Caco-2 (cell line): ENCODE measurements around the gene ELF1. TPM values are rescaled to one million over a fixed set of nuclear protein-coding genes. Genes with fewer than 3 reads are reported as not detected.

ENCODE experiments used
- BruUV-seq: library from RNA; stranded (reverse); fragments of 400-500 nt; replicated peaks from 2 replicates; lab custom pipeline; 2021; lab: Mats Ljungman, UMichigan
- CTCF ChIA-PET: fragments of 300-600 bp; sonication (Branson Sonifier 250); formaldehyde crosslinking; loops from one replicate; lab custom pipeline; 2022; ENCODE audit warnings: antibody characterized with exemption; lab: Charles Lee
- POLR2A ChIA-PET: fragments of 300-600 bp; sonication (Branson Sonifier 250); formaldehyde crosslinking; loops from one replicate; lab custom pipeline; 2022; ENCODE audit warnings: antibody characterized with exemption; lab: Charles Lee
- DNase-seq, 2 experiments: peaks; one replicate each; pipeline versions ENCODE4 v3.0.0 to v3.0.0-alpha.2; 2020 to 2022
- H3K27me3 ChIP-seq: replicated peaks from 2 replicates; pipeline ENCODE4 v1.6.0; 2011; ENCODE audit warnings: low read length; ENCODE audit not compliant: control insufficient read depth, insufficient read depth
- H3K36me3 ChIP-seq: 2 replicates; pipeline ENCODE4 v1.5.1; 2011; ENCODE audit warnings: low read length; ENCODE audit not compliant: control insufficient read depth, insufficient read depth
- H3K4me1 ChIP-seq: fragments of 250-450 bp; sonication (Bioruptor Pico); 2 replicates; pipeline ENCODE4 v1.5.1; 2020; ENCODE audit warnings: mild to moderate bottlenecking
- H3K4me3 ChIP-seq: 2 replicates; pipeline ENCODE4 v1.5.1; 2011; ENCODE audit warnings: low read depth, mild to moderate bottlenecking, control low read depth, low read length
- H3K9me3 ChIP-seq: fragments of 250-450 bp; sonication (Bioruptor Pico); 2 replicates; pipeline ENCODE4 v1.5.1; 2020; ENCODE audit warnings: mild to moderate bottlenecking, moderate library complexity
- H3K27ac Mint-ChIP-seq: one replicate; pipeline ENCODE4 v1.8.0; 2022; ENCODE audit warnings: mixed read lengths; ENCODE audit not compliant: unreplicated experiment
- H3K27me3 Mint-ChIP-seq: one replicate; pipeline ENCODE4 v1.8.0; 2022; ENCODE audit warnings: mixed read lengths; ENCODE audit not compliant: insufficient read depth, unreplicated experiment
- H3K36me3 Mint-ChIP-seq: one replicate; pipeline ENCODE4 v1.8.0; 2022; ENCODE audit warnings: mild to moderate bottlenecking, mixed read lengths; ENCODE audit not compliant: insufficient read depth, unreplicated experiment
- H3K4me1 Mint-ChIP-seq: one replicate; pipeline ENCODE4 v1.8.0; 2022; ENCODE audit warnings: low read depth, mixed read lengths; ENCODE audit not compliant: unreplicated experiment
- H3K4me3 Mint-ChIP-seq: one replicate; pipeline ENCODE4 v1.8.0; 2022; ENCODE audit warnings: mild to moderate bottlenecking, moderate library complexity, mixed read lengths; ENCODE audit not compliant: unreplicated experiment
- H3K9me3 Mint-ChIP-seq: one replicate; pipeline ENCODE4 v1.8.0; 2022; ENCODE audit warnings: mixed read lengths; ENCODE audit not compliant: unreplicated experiment
- CTCF ChIP-seq, 2 experiments: fragments of 200-600 bp in 1 of 2; IDR thresholded peaks; 1 replicate in 1 of 2; 2 replicates in 1 of 2; pipeline versions ENCODE4 v1.5.1 to v1.8.0; 2011 to 2022; ENCODE audit warnings: antibody characterized with exemption in 1 of 2, control low read depth in 1 of 2, inconsistent platforms in 1 of 2, low read depth in 1 of 2, low read length in 1 of 2, mild to moderate bottlenecking in 1 of 2, moderate library complexity in 1 of 2; ENCODE audit not compliant: insufficient read depth in 1 of 2, severe bottlenecking in 1 of 2, unreplicated experiment in 1 of 2
- intact Hi-C: fragments of 100-400 bp; cut with micrococcal nuclease; formaldehyde crosslinking; loops from one replicate; pipeline ENCODE4 v1.10.0; 2022; ENCODE audit not compliant: unreplicated experiment
- total RNA-seq: library from RNA; stranded (reverse); gene quantifications from 2 replicates; pipeline ENCODE4 v1.2.3, GENCODE V29; 2022

ELF1 gene
- total RNA-seq, 1 experiment from 2014 or later = 116 TPM

DNA sequence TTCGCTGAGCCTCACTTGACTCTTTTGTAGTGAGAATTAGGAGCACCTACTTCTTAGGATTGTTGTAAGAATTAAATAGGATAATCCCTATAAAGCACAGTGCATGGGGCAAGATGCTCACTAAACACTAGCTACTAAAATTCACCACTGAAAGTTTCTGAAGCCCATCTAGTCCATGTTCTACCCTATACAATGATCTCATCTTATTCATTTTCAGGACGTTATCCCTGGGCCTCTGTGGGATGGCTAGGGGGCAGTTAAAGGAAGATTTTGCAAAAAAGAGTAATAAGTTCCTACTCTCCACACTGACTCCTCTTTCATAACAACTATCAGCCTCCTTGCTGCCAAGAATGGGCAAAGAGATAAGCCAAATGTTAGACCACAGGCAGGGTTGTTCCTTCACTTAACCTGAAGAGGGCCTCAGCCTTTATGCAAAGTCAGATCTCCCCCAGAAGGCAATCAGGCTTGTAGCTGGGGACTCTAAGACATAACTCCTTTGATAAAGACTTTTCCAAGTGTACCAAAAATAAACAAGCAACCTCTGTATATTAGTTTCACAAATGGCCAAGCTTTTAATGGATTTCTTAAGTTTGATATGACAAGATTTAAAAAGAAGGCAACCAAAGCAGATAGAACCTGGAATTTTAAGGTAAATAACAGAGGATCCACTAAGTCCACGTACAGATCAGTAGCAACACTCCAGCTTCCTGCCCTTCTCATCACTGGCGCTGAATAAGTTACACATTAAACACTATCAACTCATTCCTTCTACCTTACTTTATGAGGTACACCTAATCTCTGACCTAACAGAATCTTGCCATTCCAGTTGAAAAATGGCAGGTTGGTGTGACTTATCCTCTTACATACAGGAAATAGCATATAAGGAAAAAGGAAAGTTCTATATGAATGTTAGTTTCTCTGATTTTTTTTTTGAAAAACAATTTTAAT, 44.4 kb downstream of the ELF1 start:
- peak; percentile 70 to 71 for DNase-seq
- peak; percentile 65 to 67 for TF ChIP-seq CTCF (IDR thresholded peaks at IDR 0.05; ENCODE audit: insufficient read depth in 1 of 2, low read depth in 1 of 2, low read length in 1 of 2, severe bottlenecking in 1 of 2, unreplicated experiment in 1 of 2)
- H3K9me3 Mint-ChIP-seq = no peaks in the 10 kb centered on the region
- no TSS peak for BruUV-seq
- CTCF ChIA-PET = interaction anchor here (0.6 to 1.6 kb wide), 8 partner anchors 11 to 86 kb away, joined by 3 to 8 read pairs (median 4); no protein-coding TSS in a partner anchor
- peak overlapping the region; percentile 69 for H3K27ac Mint-ChIP-seq
- H3K36me3 Mint-ChIP-seq = peaks cover 48% of the 10 kb centered on the region
- peaks cover 63% of the 10 kb centered on the region for H3K4me1 Mint-ChIP-seq
- peak overlapping the region; percentile 47 for H3K4me3 Mint-ChIP-seq
- no peaks in the 10 kb centered on the region for H3K9me3 ChIP-seq
- no peaks in the 10 kb centered on the region for H3K36me3 ChIP-seq
- H3K4me1 ChIP-seq = peaks cover 70% of the 10 kb centered on the region
- intact Hi-C loops = loop anchor here (1.0 kb wide), 3 partner anchors 20 to 80 kb away; partner anchors contain the start of gene ELF1
- no peaks in the 10 kb centered on the region for H3K27me3 ChIP-seq
- POLR2A ChIA-PET = interaction anchor here (0.5 to 1.7 kb wide), 2 partner anchors 52 to 91 kb away, joined by 4 to 8 read pairs; no protein-coding TSS in a partner anchor
- H3K27me3 Mint-ChIP-seq = no peaks in the 10 kb centered on the region
- no peak overlapping the region for H3K4me3 ChIP-seq

GRCh38 chr13:40973409-40973808, 45.7 kb downstream of the ELF1 start:
- no peaks in the 10 kb centered on the region for H3K27me3 Mint-ChIP-seq
- ChIA-PET POLR2A (no interaction called here), CTCF (no interaction called here)

More at GRCh38 chr13:40973409-40973808, 45.7 kb downstream of the ELF1 start:
- H3K9me3 ChIP-seq = no peaks in the 10 kb centered on the region
- Mint-ChIP-seq H3K9me3 (no peaks in the 10 kb centered on the region), H3K4me3 (peak overlapping the region; percentile 41), H3K27ac (no peak overlapping the region), H3K4me1 (peaks cover 72% of the 10 kb centered on the region), H3K36me3 (peaks cover 48% of the 10 kb centered on the region)
- H3K4me1 ChIP-seq = peaks cover 77% of the 10 kb centered on the region
- H3K27me3 ChIP-seq = no peaks in the 10 kb centered on the region
- no peaks in the 10 kb centered on the region for H3K36me3 ChIP-seq
- no peak for DNase-seq
- BruUV-seq = no TSS peak
- H3K4me3 ChIP-seq = no peak overlapping the region
- intact Hi-C loops = no loop called here
- TF ChIP-seq CTCF (IDR thresholded peaks at IDR 0.05; ENCODE audit: insufficient read depth in 1 of 2, low read depth in 1 of 2, low read length in 1 of 2, severe bottlenecking in 1 of 2, unreplicated experiment in 1 of 2) = no peak
